GOT3 (cell line): ENCODE measurements around the gene ERH.

Experiments used
- DNase-seq: peaks from one replicate; lab custom pipeline; 2025; ENCODE audit warnings: mixed read lengths; lab: John Stamatoyannopoulos, UW

The ERH gene

DNA sequence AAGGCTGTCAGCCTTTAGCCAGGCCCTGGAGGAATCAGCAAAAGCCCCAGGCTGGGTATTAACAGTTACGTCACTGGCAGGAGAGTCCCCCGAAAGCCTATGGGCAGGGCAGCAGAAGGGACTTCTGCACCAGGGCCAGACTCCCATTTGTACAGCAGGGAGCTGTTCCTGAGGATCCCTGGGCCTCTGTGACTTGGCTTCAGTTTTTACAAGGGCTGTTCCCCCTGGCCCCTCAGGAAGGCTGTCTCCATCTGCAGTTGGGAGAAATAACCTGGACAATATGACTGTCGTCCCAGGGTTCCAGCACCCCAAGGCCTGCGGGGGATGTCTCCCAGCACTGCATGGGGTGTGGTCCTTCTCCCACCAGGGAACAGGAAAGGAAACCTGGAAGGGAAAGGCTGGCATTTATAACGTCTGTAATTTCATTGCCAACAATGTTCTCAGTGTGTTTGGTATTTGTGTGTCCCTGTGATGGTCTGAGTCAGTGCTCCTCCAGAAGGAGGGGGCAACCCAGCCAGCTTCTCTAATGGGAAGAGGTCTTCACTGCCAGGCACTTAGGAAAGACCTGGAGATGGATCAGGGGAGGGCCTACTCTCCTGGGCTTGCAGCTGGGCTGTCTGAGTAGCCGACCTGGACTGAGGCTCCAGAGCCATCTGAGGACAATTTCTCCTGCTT, 42.4 kb downstream of the ERH start:
- DNase-seq, result no peak

DNA sequence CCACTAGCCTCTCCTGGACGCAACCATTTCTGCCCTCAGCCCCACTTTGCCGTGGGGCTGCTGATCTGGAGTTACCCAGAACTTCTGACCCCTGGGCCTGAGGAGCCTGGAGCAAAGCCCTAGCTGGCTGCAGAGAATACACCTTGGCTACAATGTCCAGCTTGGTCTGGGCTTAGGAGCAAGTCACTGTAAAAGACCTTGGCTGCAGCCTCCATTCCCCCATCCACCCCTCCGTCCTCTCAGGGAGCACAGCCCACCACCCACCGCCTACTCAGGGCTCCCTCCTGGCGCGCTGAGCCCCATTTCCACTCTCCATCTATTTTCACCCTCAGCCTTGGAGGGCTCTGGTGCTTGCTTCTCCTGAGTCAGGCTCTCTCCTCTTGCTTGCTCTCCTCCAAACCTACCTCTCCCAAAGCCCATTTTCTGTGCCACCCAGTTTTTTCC, 42.9 kb downstream of the ERH start:
- DNase-seq, result no peak

DNA sequence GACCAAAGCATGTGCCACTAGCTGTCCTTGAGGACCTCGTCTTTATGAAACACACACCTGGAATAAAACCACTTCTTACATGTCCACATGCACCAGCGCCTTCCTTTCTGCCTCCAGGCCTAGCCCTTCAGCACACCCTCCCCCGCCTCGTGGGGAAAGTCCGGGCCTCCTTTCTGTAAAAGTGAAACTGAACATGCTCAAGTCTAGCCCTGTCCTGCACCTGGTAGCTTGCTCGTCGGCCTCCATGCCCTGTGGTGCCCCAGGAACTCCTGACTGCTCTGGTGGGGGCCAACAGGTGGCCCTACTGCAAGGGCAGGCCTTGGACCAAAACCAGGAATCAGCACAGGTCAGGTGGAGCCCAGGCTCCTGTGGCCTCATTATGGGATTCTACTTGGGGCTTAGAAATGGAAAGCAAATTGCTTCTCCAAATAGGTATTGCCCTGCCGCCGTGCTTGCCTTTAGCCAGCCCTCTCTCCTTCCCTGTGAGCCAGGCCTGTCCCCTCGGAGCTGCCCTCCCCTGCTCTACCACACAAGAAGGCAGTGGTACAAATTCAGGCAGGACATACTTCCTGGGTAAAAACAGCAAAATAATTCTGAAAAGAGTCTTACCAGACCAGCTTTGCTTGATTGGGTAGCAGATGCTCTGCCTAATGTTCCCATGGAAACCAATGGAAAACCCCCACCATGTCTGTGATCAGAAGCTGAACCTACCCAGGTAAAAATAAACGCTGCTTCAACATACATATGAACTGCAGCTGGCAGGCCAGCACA, 43.5 kb downstream of the ERH start:
- no peak for DNase-seq

DNA sequence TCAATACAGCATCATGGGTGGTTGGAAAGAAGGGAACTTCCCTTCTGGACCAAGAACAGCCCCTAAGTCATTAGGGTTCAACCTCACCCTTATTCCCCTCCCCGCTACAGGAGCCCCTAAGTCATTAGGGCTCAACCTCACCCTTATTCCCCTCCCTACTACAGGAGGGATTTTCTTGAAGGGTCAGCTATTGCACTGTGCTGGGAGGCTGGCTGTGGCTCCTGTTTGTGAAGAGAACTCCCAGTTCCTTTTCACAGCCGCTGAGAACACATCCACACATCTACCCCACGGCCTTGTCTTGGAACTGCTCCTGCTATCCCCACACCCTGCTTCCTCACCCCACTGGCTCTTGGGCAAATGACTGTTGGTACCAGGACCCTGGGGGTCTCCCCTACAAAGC, 44.9 kb downstream of the ERH start:
- DNase-seq, result no peak

DNA sequence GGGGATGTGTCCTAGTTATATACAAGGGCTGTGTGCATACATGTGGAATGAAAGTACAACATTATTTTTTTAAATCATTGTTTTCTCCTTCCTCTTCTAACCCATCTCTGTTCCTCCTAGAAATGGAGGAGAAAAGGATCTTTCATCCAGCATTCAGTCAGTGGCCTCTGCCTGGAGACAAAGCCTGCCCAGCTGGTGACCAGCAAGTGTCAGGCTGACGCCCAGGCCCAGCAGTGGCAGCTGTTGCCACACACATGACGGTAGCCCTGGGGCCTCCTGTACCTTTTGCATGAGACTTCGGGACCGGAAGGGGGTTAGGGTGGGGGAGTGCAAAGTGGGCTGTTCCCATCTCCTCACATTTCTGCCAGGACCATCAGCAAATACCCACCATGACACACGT, 46.2 kb downstream of the ERH start:
- no peak for DNase-seq

DNA sequence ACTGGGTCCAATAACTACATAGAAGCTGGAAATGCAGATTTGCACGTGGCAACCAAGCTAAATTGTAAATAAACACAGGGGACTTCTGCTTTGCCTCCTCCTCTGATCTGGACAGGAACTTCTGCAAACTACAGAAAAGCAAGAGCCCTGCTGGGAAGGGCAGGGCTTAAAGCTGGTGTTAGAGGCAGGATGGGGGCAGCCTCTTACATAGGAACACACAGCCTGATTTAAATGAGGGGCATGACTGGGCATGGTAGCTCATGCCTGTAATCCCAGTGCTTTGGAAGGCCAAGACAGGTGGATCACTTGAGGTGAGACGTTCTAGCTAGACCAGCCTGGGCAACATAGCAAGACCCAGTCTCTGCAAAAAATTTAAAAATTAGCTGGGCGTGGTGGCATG, 46.7 kb downstream of the ERH start:
- DNase-seq, result no peak

DNA sequence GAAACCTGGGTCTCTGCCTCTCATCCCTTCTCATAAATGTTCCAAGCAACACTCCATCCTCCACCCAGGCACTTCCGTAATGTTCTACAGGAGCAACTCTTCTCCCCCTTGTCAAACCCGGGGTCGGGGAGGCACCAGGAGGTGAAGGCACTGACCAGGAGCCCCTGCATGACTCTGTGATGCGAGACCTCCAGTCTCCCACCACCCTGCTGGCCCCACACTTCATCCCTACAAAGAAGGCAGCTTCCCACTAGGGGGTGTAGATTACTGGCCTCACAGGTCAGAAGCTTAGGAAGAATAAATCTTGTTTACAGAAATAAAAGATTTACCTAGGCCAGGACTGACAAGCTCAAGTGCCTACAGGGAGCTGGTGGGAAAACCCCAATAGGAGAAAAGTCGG, 47.2 kb downstream of the ERH start:
- DNase-seq, result no peak

DNA sequence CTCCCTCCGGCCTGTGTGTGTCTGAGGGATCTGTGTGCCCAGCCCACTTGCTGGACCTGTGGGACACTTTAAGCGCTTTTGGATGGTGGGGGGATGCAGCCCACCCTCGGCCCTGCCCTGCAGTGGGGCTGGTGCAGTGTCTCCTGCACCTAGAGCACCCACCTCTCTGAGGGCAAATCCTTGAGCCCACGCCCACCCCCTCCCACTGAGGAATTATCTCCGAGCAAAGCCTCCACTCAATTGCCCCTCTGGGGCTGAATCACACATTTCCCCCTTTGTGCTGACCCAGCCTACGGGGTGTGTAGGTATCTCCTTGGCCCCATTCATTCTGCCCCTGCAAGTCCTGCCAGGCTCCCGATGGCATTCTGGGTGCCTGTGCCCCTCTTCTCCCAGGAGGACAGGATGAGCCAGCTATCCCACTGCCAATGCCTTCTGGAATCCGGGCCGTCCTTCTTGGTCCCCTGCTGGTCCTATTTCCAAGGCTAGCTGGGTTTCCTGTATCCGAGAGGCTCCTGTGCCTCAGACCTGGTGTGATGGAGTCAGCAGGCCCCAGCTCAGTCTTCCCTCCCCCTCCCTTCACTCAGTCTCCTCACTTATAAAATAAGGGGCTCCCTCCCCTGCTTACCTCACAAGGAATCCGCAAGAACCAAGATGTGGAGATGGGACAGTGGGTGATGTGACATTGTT, 48.9 kb downstream of the ERH start:
- no peak for DNase-seq

DNA sequence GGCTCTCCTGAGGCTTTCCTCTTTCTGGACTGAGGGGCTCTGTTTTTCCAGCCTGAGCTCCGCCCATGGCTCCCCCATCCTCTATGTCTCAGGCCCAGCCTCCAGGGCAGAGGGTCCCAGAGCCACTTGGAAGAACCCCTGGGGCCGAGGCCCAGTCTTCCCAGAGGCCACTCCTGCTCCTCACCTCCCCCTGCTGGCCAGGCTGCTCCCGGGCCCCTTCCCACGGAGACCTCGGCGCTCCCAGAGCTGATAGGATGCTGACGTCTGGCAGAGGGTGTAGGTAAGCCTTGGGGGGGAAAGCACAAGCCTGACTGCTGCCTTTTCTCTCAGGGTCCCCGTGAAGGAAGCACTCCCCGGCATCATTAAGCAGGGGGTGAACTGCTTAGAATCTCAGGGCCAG, 51.4 kb downstream of the ERH start:
- no peak for DNase-seq

DNA sequence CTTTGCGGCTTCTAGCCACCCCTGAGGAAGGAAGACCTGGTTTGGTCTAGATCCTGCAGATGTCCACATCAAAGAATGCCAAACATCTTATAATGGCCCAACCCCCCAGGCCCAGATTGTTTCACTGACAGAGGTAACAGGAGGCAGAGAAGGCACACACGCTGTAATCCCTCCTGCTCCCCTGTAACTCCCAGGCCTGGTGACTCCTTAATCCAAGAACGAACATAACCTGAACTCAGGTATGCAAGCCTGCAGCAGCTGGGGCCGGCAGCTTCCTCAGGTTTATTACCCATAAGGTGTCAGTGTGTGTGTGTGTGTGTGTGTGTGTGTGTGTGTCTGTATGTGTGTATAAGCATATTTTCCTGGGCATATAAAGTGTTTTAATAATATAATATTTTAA, 52.7 kb downstream of the ERH start:
- DNase-seq, result no peak

DNA sequence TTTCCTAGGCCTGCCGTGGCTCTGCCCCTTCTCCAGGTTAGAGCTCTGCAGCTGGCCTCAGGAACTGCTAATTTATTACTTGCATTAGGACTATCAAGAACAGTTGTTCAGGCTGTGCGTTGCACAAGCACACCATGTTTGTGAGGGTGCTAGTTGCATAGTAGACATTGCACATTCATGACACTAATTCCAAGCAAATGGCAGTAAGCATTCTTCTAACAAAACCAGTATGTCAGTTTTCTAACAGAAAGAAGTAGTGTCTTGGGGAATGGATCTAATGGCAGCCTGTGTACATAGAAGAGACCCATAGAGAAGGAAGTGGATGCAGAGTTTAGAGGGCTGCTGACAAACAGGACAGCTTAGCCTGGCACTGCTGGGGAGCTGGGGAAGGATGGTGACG, 53.9 kb downstream of the ERH start:
- no peak for DNase-seq

DNA sequence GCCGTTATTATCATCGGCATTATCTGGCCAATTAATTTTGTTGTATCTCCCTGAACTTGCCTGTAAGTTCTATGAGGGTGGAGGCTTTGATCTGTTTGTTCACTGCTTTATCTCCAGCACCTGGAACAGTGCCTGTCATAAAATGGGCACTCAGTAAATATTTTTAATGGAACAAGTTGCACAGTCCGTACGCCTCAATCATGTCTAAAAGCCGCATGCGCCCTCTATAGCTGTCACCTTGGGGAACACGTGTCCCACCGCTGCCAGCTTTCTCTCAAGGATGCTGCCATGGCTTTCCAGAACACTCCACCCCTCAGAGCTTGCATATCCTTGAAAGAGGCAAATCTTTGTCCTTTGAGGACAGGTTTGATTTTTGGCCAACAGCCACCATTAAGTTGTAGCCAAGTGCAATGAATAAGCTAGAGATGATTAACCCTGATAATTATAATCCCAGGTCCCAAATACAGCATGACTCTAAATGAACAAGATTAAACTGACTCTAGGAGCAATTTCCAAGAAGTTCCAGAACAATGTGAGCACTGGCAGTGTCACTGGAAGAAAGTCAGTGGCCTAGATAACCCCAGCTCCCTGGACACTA, 55.1 kb downstream of the ERH start:
- DNase-seq, result no peak

DNA sequence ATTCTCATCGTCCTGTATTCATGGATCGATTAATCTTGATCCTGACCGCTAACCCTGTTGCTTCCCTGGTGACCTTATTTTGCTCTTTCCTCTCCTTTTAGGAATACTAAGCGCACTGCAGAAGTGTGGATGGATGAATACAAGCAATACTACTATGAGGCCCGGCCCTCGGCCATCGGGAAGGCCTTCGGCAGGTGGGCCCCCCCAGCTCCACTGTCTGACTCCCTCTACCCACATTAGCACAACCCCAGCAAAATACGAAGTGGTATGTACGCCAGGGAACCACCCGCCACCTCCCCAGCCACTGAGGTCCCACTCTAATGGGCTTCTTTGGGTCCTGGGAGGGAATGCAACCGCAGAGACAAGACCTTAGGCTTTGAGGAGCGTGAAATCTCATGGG, 58.7 kb downstream of the ERH start:
- DNase-seq, result no peak

DNA sequence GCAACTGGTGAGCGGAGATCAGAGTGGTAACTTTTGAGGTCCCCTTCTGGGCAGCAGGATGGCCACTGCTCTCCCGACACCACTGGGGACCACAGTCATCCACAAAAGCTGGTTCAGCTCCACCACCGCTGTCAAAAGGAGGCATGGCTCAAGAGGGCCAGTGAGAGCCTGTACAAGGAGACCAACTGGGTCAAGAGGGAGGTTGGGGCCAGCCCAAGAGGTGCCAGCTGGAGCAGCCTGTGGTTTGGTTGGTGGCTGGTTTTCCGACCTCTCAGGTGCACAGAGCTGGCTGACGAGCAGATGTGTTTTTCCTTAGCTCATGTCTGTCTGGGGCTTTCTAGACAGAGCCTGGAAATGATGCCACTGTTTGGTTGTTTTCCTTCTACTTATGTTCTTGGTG, 60.1 kb downstream of the ERH start:
- DNase-seq, result no peak

DNA sequence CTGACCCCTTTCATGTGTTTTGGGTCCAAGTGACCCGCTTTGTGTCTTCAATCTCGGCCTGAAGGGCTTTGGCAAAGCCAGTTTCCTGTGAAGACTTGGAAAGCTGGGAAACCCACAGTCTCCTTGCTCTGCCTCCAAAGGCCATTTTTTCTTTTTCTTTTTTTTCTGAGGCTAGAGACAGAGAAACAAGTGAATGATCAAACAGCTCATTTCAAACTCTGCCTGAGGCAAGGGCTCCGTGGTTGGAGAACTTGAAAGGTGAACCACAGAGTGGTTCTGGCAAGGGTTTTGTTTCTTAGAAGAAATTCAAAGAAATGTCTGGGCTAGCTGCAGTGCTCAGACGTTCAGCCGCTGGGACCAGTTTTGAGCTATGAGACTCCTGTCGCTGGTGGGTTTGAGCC, 62.7 kb downstream of the ERH start:
- DNase-seq, result no peak

DNA sequence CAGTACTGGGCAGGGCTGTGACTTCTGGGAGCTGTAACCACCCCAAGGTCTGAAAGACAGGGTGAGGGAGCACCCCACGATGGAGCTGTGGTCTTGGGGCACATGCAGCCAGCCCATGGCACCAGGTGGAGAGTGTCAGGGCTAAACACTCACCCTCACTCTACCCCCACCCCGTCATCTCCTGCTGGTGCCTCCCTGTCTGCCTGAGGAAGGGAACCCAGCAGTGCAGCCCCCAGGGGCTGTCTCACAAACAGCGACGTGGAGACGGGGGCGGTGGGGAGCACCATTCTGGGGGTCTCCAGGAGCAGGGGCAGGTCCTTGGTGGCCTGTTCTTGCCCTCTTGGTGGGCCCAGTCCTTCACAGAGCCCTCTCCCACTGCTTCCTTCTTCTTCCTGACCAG, 63.5 kb downstream of the ERH start:
- no peak for DNase-seq

DNA sequence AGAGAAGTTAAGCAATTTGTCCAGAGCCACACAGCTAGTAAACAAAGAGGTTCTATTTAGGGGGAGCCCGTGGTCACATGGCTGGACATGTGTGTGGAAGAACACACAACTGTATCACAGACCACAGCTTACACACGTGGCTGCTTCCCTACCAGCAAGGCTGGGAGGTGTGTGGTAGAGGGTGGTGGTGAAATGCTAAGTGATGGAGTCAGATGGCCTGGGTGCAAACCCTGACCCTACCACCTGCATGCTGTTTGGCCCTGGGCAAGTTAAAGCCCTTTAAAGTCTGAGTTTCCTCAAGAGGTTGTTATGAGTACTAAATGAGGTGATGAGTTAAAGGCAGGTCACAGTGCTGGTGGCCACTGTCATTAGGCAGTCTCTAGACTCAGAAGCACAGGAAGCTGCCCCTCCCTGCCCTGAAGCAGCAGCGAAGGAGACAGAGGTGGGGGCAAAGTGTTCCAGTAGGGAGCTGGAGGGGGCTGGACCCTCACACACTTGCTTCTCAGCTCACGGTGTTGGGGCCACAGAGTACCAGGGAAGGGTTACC, 64.2 kb downstream of the ERH start:
- no peak for DNase-seq

DNA sequence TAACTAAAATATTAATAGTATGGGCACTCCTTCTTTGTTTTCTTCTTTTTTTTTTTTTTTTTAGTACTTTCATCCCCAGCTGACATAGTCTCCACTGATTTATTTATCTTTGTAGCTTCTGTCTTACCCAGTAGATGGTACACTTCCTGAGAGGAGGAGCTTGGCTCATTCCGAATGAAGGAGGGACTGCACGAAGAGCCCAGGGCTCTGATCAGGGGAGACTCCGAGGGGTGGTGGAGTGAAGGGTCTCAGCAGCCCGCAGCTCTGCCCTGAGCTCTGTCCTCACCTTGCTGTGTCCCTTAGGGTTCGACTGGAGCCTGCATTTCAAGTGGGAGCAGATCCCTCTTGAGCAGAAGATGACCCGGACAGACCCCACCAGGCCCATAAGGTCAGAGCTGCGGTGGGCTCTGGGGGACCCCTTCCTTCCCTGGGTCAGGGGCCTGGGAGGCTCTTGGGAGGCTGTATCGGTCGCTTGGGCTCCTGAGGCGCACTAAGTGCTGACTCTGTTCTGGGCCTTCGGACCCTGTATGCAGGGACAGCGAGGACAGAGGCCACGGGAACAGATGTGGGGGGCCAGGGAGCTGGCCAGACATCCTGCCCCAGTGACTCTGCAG, 65.2 kb downstream of the ERH start:
- no peak for DNase-seq

DNA sequence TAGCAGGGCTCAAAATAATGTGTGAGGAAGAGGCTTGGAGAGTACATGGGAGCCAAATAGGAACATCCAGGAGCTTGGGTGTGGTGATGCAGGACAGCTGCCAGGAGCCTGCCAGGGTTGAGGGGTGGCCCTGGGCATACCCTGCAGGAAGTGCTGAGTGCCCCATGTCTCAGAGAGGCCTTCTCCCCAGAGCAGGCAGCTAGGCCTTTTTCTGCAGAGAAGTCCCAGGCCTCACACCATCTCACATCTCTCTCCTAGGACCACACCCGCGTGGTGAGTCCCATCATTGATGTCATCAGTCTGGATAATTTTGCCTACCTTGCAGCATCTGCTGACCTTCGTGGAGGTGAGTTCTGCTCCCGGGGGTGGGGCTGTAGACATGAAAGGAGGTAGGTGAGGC, 66.9 kb downstream of the ERH start:
- DNase-seq, result no peak
